MG63 (cell line): Measurements from ENCODE around the gene ST8SIA4. TPM values are rescaled to one million over a fixed set of nuclear protein-coding genes. Genes with fewer than 3 reads are reported as not detected.

Experiments
- DNase-seq: peaks from one replicate; pipeline ENCODE4 v3.0.0-alpha.2; 2020
- H3K27me3 ChIP-seq: fragments of 250-450 bp; sonication (Bioruptor Pico); 2 replicates; pipeline ENCODE4 v1.5.1; 2020; ENCODE audit warnings: mild to moderate bottlenecking, moderate library complexity
- H3K36me3 ChIP-seq: fragments of 250-450 bp; sonication (Bioruptor Pico); 2 replicates; pipeline ENCODE4 v1.5.1; 2020; ENCODE audit warnings: mild to moderate bottlenecking, moderate library complexity
- H3K4me3 ChIP-seq: fragments of 250-450 bp; sonication (Bioruptor Pico); 2 replicates; pipeline ENCODE4 v1.5.1; 2020; ENCODE audit warnings: mild to moderate bottlenecking, moderate library complexity
- H3K9me3 ChIP-seq: fragments of 250-450 bp; sonication (Bioruptor Pico); 2 replicates; pipeline ENCODE4 v1.5.1; 2020; ENCODE audit warnings: mild to moderate bottlenecking, moderate library complexity
- total RNA-seq: library from RNA; depleted of rRNA; stranded (reverse); fragments of >200 nt; shearing (Covaris generic); gene quantifications from 2 replicates; pipeline ENCODE4 v1.2.3, GENCODE V29; 2014; ENCODE audit warnings: low replicate concordance; rRNA removed

ST8SIA4 gene
- not detected in 2 replicates for total RNA-seq

DNA sequence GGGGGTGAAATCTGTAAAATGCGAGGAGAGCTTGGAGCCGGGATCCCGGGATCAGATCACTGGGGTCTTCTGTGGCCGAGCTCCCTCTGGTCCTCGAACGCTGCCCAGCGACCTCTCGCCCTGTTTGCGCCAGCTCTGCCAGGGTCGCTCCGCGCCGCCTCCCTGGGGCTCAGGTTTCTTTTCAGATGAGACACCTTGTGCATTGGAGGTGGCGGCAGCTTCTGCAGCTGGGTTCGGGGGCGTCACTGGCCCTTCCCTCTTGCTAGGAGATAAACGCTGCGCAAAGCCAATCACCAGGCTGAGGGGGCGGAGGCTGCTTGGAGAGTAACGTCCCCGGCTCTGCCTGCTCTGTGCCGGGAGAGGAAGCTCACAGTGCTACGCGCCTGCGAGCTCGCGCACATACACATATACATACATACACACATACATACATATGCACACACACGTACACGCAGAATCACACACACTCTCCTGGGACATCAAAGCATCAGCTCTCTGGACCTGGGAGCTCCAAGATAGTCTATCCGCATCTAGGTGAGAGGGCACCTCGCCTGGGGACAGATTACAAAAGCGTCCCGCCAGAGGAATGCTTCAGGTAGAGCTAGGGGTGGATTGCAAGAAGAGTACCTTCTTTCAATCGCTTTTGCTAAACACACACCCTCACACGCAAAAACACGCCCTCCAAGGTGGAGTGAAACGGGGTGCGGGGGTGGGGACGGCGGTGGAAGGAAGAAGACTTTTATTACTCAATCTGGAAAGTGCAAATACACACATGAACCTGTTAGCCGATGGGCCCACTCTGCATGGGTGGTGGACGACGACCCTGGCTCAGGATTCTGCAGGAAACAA, at the start of gene ST8SIA4:
ST8SIA4 (minus strand) TSS at position 244 of the 849 bp plus-strand sequence. CDS start 327 bp downstream, outside the sequence.
- Histone ChIP-seq H3K36me3 (no peaks in the 10 kb centered on the region), H3K4me3 (no peak within 1 kb of the TSS), H3K27me3 (peaks cover 49% of the 10 kb centered on the region), H3K9me3 (no peaks in the 10 kb centered on the region; the same call in 1 of the 2 replicates)
- peak; percentile 43 for DNase-seq

GRCh38 chr5:100950985-100951384, 47.9 kb upstream of the ST8SIA4 start:
- Histone ChIP-seq H3K27me3 (no peaks in the 10 kb centered on the region), H3K4me3 (no peak overlapping the region), H3K36me3 (no peaks in the 10 kb centered on the region), H3K9me3 (no peaks in the 10 kb centered on the region)
- DNase-seq: no peak

DNA sequence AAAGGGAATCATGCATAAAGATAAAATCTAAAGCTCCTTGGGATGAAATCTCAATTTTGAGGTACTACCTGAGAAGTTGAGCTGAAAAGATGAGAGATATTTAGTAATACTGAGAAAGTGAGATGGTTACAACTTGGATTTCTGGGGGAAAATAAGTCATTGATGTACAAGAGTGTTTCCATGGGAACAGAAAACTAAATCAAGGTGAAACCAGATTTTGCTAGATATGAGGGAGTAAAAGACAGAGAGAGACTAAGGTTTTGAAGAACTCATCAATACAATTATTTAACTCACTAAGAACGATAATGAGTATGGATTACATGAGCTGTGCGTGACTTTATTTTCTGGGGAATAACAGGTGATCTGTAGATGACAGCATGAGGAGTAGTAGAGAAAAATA, 10.2 kb upstream of the ST8SIA4 start:
- H3K9me3 ChIP-seq: no peaks in the 10 kb centered on the region
- DNase-seq: no peak
- H3K36me3 ChIP-seq: no peaks in the 10 kb centered on the region
- H3K4me3 ChIP-seq: no peak overlapping the region
- H3K27me3 ChIP-seq: no peaks in the 10 kb centered on the region

DNA sequence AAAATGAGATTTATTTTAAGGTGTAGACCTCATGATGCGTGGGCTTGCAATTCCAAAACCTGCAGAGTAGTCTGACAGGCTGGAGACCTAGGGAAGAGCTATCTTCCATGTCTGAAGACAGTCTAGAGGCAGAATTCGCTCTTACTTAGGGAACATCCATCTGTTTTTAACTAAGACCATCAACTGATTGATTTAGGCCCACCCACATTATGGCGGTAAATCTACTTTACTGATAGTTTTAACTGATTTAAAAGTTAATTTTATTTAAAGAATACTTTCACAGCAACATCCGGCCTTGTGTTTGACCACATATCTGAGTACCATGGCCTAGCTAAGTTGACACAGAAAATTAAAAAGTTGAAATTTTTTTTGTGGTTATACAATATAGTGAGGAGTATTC, 6.0 kb upstream of the ST8SIA4 start:
- Histone ChIP-seq H3K4me3 (no peak overlapping the region), H3K9me3 (no peaks in the 10 kb centered on the region), H3K36me3 (no peaks in the 10 kb centered on the region), H3K27me3 (peaks cover 8% of the 10 kb centered on the region)
- no peak for DNase-seq

GRCh38 chr5:100905259-100905914, 2.3 kb upstream of the ST8SIA4 start:
- H3K36me3 ChIP-seq: no peaks in the 10 kb centered on the region
- H3K9me3 ChIP-seq: no peaks in the 10 kb centered on the region; the same call in 1 of the 2 replicates
- no peak for DNase-seq
- peaks cover 41% of the 10 kb centered on the region for H3K27me3 ChIP-seq
- H3K4me3 ChIP-seq: no peak overlapping the region

DNA sequence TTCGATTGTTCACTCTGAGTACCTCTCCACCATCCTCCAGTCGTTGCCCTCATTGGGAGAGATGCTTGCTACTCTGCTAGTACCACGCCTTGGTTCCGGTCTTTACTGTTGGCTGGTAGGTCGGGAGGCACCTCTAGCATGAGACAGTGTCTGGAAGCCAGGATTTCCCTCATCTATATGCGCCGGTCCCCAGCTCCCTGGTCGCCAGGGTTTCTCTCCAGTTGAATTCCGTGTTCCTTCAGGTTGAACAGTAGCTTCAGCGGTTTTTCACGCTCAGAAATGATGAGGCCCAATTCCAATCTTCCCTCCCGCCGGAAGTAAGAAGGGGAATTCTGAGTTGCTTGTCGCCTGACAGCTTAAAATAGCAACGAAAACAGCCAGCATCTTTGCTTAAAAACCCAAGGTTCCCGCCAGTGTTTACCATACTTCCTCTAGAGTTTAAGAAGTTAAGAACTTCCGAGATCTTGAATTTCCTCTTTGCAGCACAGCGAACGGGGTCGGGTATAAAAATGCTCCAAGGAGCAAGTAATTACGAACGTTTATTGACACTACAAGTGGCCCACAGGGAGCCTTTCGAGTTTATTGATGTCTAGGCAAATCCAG, 1.3 kb upstream of the ST8SIA4 start:
- no peak for DNase-seq
- Histone ChIP-seq H3K4me3 (no peak overlapping the region), H3K9me3 (no peaks in the 10 kb centered on the region; the same call in 1 of the 2 replicates), H3K36me3 (no peaks in the 10 kb centered on the region), H3K27me3 (peaks cover 49% of the 10 kb centered on the region)

- H3K27me3 ChIP-seq: peaks cover 49% of the 10 kb centered on the region
- H3K4me3 ChIP-seq: no peak overlapping the region
- DNase-seq: no peak
- no peaks in the 10 kb centered on the region for H3K36me3 ChIP-seq
- H3K9me3 ChIP-seq: no peaks in the 10 kb centered on the region; the same call in 1 of the 2 replicates
These were observed 543 bp downstream of the ST8SIA4 start for GRCh38 chr5:100902440-100903038.

DNA sequence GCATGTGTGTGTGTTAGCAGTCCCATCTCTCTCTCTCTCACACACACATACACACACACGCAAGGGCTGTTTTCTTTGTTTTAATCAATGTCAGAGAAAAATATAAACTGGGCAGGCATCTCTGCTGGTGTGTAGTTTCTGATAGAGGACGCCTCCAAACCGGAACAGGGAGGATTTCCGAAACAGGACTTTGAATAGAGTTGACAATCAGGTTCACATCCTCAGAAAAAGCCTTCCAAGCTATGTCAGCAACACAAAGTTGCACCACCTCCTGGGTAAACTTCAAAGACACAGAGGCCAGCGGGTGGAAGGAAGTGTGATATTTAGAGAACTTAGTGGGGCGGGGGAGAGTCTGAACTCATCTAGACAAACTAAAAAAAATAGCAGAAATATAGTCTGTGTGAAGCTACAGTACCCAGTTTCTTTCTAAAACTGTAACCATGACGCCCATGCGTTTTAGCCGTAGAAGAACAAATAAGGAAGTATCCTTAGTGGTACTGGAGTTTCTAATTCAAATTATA, 1.2 kb downstream of the ST8SIA4 start:
- no peak for DNase-seq
- H3K27me3 ChIP-seq: peaks cover 49% of the 10 kb centered on the region
- H3K36me3 ChIP-seq: no peaks in the 10 kb centered on the region
- H3K4me3 ChIP-seq: no peak overlapping the region
- H3K9me3 ChIP-seq: no peaks in the 10 kb centered on the region; the same call in 1 of the 2 replicates

GRCh38 chr5:100900796-100901781, 2.0 kb downstream of the ST8SIA4 start:
- Histone ChIP-seq H3K36me3 (no peaks in the 10 kb centered on the region), H3K27me3 (peaks cover 49% of the 10 kb centered on the region), H3K9me3 (no peaks in the 10 kb centered on the region; the same call in 1 of the 2 replicates), H3K4me3 (peak overlapping the region; percentile 32)
- peak; percentile 64 for DNase-seq

DNA sequence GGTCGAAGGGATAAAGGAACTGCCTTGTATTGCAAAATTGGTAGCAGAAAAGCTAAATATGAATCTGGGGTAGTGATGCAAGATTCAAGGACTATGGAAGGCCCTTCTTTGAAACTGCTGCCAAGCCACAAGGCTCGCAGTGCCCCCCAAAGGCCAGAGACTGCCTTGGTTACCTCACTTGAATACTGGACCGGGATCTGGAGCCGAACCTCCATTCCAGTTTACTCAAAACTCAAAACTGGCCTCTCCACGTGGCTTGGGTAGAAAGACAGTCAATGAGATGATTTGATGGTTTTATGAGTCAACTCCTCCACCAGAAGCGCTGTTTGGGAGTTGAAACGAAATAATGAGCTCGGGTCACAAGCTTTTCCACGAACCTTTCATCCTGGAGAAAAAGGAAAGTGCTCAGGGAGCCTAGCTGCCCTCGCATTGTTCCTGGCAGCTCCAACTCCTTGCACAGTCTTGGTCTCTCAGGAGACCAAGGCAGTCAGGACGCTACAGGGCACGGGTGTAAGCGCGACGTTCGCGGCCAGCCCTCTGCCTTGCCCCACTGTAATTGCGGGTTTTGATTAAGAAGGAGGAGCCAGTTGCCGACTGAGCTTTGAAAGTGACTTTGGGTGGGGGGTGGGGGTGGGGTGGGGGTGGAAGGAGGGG, 2.8 kb downstream of the ST8SIA4 start:
- Histone ChIP-seq H3K4me3 (peak overlapping the region; percentile 32), H3K9me3 (no peaks in the 10 kb centered on the region; the same call in 1 of the 2 replicates), H3K27me3 (peaks cover 49% of the 10 kb centered on the region), H3K36me3 (no peaks in the 10 kb centered on the region)
- DNase-seq: no peak

- no peak for DNase-seq
- Histone ChIP-seq H3K27me3 (peaks cover 48% of the 10 kb centered on the region), H3K36me3 (no peaks in the 10 kb centered on the region), H3K4me3 (no peak overlapping the region), H3K9me3 (no peaks in the 10 kb centered on the region; the same call in 1 of the 2 replicates)
These were observed 3.4 kb downstream of the ST8SIA4 start for GRCh38 chr5:100899675-100900074.

DNA sequence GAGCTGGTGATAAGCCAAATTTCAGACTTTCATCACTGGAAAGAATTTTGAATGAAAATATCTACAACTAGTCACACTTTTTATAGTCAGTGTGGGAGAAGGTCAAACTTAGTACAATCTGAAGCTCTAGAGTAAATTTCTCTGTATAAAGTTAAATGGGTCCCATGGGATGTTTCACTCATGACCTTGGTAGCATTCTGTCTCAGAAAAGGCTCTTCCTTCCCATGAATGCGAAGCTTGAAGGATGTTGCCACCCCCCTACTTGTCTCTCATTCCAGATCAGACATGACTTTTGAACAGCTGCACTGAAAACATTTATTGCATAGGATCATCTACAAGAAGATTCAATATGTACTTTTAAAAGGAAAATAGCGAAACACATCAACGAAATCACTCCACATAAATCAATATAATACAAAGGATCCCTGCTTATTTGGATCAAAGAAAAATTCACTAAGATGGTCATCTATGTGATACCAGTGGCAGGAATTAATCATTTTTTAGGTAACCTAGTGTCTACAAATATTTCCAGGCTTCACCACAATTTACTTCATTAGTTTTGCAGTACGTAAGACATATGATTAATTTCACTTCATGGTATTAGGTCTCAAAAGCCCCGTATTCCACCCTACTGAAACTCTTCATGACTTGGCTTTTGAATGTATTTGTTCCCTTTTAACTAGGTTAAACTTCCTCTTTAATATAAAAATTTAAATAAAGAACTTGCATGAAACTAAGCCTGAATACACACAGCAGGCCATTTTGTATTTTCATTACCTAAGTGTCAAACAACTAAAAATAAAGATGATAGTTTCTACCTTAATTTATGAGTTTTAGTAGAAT, 4.4 kb downstream of the ST8SIA4 start:
- Histone ChIP-seq H3K36me3 (no peaks in the 10 kb centered on the region), H3K9me3 (no peaks in the 10 kb centered on the region; the same call in 1 of the 2 replicates), H3K27me3 (peaks cover 39% of the 10 kb centered on the region), H3K4me3 (no peak overlapping the region)
- no peak for DNase-seq

DNA sequence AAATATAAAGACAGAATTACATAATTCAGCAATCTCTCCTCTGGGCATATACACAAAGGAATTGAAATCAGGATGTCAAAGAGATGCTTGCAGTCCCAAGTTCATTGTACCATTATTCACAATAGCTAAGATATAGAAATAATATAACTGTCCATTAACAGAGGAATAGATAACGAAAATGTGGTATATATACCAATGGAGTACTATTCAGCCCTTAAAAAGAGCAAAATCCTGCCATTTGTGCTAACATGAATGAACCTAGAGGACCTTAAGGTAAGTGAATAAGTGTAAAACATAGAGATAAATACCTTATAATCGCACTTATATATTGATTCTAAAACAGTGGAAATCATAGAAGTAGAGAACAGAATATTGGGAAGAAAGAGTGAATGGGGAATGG, 7.0 kb downstream of the ST8SIA4 start:
- H3K4me3 ChIP-seq: no peak overlapping the region
- DNase-seq: no peak
- no peaks in the 10 kb centered on the region for H3K36me3 ChIP-seq
- peaks cover 12% of the 10 kb centered on the region for H3K27me3 ChIP-seq
- no peaks in the 10 kb centered on the region for H3K9me3 ChIP-seq

- no peak overlapping the region for H3K4me3 ChIP-seq
- H3K9me3 ChIP-seq: no peaks in the 10 kb centered on the region
- peaks cover 4% of the 10 kb centered on the region for H3K27me3 ChIP-seq
- DNase-seq: no peak
- no peaks in the 10 kb centered on the region for H3K36me3 ChIP-seq
These were observed 12.5 kb downstream of the ST8SIA4 start for GRCh38 chr5:100890461-100891008.
